Suppressor macrophage treated with lipopolysaccharide for 1 hour (primary cell): ENCODE results near the gene FANCE.
A peak's percentile ranks its signal among the peaks of the same experiment; 100 is the strongest.

ENCODE experiments used
- DNase-seq, 3 donors: peaks; one replicate each; pipeline ENCODE4 v3.0.0-alpha.2; 2020 to 2022

Gene FANCE

DNA sequence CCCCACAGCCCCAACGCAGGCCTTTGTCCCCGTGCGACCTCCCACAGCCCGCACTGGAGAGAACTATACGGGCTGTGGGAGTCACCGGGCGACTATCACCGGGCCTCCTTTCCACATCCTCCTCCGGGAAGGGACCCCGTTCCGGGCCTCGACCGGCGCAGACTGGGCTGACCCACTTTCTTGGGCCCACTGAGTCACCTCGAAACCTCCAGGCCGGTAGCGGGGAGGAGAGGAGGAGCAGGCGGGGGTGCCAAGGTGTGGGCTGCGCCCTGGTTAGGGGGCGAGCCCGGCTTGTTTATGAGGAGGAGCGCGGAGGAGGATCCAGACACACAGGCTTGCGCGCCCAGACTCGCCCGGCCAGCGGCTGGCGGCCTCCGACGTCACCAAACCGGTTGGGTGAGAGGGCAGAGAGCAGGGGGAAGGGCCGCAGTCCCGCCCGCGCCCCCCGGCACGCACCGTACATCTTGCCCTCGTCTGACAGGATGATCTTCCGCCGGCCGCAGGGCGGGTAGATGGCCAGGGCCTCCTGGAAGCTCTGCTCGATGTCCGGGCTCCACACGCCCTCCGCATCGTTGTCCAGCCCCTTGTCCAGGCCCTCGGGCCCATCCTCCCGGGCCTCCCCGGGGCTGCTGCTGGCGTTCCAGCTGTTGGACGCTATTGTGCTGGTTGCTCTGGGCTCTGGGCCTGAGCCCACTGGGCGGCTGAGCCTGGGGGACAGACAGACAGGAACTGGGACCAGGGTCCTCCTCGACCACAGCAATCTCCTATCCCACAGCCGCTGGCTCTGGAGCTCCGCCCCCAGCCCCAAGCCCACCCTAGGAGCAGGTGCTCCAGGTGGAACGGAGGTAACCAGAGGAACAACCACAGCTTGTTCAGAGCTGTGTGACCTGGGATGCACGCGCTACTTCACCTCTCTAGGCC, 34.1 kb downstream of the FANCE start:
- no peak for DNase-seq

- DNase-seq: peak; percentile 55 to 65 (median 57)
Measured at GRCh38 chr6:35487658-35488516, 35.7 kb downstream of the FANCE start.

DNA sequence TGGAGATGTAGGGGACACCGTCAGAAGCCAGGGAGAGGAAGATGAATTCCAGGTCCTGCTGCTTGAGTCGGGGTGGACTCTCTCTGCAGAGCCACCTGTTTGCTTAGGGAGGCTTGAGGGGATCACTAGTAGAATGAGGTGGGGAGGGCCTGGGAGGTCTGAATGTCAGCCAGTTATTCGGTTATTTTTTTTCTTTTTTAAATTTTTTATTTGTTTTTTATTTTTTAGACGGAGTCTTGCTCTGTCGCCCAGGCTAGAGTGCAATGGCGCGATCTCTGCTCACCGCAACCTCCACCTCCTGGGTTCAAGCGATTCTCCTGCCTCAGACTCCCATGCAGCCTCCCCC, 36.4 kb downstream of the FANCE start:
- DNase-seq: no peak

- DNase-seq: no peak
Measured at GRCh38 chr6:35489066-35489465, 36.9 kb downstream of the FANCE start.

GRCh38 chr6:35489995-35490791, 38.1 kb downstream of the FANCE start:
- no peak for DNase-seq

GRCh38 chr6:35490821-35491557, 38.9 kb downstream of the FANCE start:
- no peak for DNase-seq

DNA sequence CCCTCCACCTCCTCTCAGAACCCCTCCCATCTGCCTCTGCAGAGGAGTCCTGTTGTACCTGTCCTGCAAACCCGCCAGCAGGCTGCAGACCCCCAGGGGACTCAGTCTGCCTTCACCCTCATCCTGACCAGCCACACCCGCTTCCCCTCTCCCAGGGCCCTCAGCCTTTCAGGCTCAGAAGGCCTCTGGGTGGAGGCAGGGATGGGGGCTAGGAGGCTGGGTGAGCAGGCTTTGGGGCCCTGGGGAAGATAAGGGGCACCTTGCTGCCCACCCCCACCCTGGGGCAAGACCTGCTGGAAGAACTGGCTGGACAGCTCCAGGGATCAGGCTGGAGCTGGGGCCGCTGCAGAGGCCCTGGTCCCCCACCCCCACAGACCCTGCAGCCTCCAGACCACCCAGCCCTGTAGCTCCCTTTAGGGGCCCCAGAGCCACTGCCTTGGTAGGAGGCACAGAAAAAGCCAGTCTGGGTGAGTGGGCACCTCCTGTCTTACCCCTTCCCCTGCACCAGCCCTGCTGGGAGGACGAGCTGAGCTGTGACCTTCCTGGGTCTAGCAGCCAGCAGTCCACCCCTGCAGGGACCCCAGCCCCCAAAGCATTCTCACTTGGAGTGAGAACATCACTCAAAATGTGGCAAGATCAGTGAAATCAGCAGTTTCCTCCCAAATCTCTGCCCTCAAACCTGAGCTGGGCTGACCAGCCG, 39.6 kb downstream of the FANCE start:
- DNase-seq: no peak

DNA sequence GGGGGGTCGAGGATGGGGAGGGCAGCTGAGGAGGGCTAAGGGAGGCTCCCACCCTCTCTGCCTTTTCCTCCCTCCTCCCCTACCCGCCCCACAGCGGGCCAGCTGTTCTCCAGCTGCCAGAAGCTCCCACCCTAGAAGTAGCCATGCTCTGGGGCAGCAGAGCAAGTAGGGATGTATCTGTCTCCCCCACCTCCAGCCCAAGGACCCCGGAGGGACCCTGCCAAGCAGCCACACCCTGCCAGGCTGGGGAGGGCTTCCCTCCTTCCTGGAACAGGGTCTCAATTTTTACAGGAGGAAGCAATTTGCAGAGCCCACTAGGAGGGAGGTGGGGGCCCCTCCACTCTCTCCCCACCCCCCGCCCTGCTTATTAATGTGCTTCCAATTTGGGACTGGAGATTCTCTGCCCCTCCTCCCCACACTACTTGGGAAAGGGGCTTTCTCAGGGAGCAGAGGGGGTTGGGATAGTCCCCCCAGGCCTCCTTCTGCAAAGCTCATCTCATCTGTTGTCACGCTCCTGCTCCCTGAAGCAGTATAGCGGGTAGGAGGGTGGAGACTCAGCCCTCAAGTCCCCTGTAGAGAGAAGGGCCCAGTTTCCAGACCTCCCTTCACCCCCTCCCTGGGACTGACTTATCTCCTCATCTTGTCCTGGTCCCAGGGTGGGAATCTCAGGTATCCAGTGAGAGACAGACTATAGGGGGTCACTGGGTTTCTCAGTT, 40.3 kb downstream of the FANCE start:
- DNase-seq: no peak

GRCh38 chr6:35492974-35493284, 40.8 kb downstream of the FANCE start:
- DNase-seq: peak; percentile 46 to 57 (median 55)

- DNase-seq: no peak
Measured at GRCh38 chr6:35493307-35493983, 41.3 kb downstream of the FANCE start.

DNA sequence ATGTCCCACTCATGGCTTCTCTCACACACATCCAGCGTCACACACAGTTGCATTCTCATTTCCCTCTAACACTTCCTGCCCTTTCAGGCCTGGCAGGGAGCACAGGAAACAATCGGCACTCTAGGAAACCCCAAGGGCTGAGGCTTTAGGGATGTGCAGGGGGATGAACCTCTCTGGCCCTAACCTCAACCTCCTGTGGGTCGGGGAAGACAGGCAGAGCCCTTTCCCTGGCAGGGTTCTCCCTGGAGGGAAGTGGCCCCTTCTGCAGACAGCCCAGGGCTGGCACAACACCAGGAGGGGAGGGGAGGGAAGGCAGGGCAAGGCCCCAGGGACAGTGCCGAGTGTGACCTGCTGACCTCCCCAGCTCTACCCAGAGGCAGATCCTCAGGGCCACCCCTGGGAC, 42.0 kb downstream of the FANCE start:
- peak; percentile 84 to 91 (median 91) for DNase-seq

DNA sequence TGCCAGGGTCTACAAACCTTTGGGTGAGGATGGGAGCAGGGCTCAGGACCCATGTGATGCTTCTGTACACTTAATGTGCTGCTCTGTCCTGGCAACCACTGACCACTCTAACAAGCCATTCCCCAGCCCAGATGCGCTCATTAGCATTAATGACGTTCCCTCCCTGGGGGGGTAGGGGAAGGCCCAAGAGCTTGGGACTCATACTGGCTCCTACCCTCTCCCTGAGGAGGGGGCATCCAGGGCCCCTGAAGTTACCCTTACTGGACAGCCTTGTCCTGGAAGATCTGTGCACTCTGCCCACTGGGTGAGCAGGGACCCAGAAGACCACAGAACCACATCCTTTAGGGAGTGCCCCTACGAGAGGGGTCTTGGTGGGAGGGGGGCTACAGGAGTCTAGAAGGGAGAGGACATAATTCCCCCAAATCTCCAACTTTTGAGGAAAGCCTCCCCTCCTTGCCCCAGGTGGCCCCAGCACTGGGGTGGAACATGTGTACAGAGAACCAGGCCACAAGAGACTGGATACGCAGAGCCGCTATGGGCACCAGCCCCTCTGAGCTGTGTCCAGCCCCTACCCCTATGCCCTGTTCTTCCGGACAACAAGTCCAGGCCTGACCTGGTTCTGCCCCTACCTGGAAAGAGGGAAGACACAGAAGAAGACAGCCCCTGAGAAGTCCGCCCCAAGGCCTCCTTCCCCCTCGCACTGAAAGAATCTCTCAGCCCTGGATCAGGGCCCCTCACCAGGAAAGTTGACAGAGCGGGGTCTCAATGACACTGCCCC, 43.3 kb downstream of the FANCE start:
- DNase-seq: no peak

GRCh38 chr6:35496036-35496840, 44.1 kb downstream of the FANCE start:
- DNase-seq: no peak

DNA sequence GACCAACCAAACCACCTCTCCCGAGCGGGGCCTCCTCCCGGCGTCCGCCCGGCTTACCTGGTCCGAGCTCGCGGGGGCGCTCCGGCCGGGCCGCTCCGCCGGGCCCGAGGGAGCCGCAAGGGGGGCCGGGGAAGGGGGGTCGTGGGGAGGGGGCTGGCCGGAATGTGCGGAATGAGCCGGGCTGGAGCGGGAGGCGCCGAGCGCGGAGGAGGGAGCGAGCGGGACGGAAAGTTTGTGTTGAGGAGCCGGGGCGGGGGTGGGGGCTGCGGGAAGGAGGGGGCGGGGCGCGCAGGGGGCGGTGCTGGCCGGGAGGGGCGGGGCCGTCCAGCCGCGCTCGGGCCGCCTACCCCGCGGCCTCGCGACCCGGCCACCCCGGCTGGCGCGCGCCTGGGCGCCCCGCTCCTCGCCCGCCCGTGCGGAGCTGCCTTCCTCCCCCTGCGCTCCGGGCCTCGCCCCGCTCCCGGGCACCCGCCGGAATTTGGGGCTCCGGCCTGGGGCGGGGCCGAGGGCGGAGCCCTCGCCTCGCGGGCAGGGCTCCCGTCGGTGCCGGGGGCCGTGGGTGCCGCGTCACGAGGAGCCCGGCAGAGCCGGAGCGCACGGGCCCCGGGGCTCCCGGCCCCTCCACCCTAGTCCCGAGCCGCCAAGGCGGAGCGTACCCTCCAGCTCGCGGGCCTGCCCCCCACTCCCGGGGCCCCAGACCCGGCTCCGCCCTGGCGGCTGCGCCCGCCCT, 44.9 kb downstream of the FANCE start, which contains the start of gene TEAD3:
Gene TEAD3 (minus strand): TSS at position 239 of the 730 bp plus-strand sequence.
- peak; percentile 34 to 75 (median 53) for DNase-seq

GRCh38 chr6:35497571-35498421, 45.7 kb downstream of the FANCE start:
- DNase-seq: peak in 2 of 3 donors; percentile 47 to 63

GRCh38 chr6:35498422-35499067, 46.4 kb downstream of the FANCE start:
- DNase-seq: no peak
